GM13976 (cell line): ENCODE results near the gene KCNQ5.
A peak's percentile ranks its signal among the peaks of the same experiment; 100 is the strongest.
"Not testable (repeated sequence)": the region's sequence is repeated elsewhere in the genome, so short reads cannot be mapped to it uniquely, and the experiment has no call there.

Experiments used
- DNase-seq: peaks from one replicate; pipeline ENCODE4 v3.0.0; 2012; ENCODE audit warnings: low spot score
- in situ Hi-C: fragments of 300-500 bp; cut with MboI; formaldehyde crosslinking; loops from one replicate; pipeline ENCODE4 v1.12.0; 2022; ENCODE audit warnings: low sequenced_read_pairs, mixed read lengths, inconsistent platforms; ENCODE audit not compliant: unreplicated experiment
- TF ChIP-seq, protein P1 (sequence below): IDR thresholded peaks from 2 replicates; pipeline ENCODE4 v1.5.1; 2012; ENCODE audit warnings: borderline replicate concordance, mild to moderate bottlenecking; ENCODE audit not compliant: insufficient read depth; ENCODE audit errors: extremely low read depth, missing control alignments, control extremely low read depth

The KCNQ5 gene

DNA sequence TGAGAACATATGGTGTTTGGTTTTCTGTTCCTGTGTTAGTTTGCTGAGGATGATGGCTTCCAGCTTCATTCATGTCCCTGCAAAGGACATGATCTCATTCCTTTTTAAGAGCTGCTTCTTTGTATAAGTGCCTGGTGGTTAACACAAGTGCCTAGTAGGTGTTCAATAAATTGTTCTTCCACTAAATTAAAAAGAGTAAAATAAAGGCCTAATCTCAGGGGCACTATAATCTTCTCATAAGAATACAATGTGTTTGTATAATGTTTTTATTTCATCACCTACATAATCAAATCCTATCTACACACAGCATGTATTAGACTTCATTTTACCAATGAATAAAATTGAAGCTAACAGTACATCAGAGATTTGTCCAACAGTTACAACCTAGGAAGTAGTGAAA lies 350.7 kb downstream of the KCNQ5 start:
- in situ Hi-C loops, result no loop called here
- DNase-seq, result no peak
- TF ChIP-seq, protein P1, sequence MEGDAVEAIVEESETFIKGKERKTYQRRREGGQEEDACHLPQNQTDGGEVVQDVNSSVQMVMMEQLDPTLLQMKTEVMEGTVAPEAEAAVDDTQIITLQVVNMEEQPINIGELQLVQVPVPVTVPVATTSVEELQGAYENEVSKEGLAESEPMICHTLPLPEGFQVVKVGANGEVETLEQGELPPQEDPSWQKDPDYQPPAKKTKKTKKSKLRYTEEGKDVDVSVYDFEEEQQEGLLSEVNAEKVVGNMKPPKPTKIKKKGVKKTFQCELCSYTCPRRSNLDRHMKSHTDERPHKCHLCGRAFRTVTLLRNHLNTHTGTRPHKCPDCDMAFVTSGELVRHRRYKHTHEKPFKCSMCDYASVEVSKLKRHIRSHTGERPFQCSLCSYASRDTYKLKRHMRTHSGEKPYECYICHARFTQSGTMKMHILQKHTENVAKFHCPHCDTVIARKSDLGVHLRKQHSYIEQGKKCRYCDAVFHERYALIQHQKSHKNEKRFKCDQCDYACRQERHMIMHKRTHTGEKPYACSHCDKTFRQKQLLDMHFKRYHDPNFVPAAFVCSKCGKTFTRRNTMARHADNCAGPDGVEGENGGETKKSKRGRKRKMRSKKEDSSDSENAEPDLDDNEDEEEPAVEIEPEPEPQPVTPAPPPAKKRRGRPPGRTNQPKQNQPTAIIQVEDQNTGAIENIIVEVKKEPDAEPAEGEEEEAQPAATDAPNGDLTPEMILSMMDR, result no peak

DNA sequence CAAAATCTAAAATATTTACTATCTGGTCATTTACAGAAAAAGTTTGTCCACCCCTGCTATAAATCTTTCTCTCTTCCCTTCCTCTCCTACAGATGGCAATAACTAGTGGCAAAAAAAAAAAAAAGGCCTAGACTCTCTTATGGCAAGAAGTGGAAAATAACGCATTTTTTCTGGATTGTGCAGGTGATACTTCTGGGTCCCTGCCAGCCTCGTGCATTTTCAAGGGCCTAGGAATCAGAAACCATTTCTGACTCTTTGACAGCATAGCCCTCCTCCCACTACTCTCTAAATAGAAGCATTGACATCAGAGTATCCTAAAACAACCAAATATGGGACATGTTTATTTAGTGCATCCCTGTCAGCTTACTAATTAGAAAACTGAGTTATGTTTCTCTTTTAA lies 352.4 kb downstream of the KCNQ5 start:
- TF ChIP-seq, protein P1, result no peak
- no peak for DNase-seq
- in situ Hi-C loops, result no loop called here

DNA sequence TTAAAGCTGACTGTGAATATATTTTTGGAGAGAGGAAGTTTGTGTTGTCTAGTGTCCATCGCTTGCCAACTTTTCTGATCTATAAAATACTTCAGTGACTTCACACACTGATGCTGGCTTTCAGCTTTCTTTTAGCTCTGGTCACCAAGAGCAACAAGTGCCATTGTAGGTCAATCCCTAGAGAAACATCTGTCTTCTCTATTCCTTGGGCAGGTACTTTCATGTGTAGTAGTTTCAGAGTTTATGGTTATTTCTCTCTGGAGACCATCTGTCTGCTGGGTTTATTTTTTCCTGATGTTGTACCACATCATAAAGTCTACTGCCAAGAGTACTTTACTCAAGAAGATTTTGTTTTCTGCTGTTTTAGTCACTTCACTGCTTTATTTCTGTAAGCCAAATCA lies 353.5 kb downstream of the KCNQ5 start:
- DNase-seq, result no peak
- TF ChIP-seq, protein P1, result no peak
- in situ Hi-C loops, result no loop called here

DNA sequence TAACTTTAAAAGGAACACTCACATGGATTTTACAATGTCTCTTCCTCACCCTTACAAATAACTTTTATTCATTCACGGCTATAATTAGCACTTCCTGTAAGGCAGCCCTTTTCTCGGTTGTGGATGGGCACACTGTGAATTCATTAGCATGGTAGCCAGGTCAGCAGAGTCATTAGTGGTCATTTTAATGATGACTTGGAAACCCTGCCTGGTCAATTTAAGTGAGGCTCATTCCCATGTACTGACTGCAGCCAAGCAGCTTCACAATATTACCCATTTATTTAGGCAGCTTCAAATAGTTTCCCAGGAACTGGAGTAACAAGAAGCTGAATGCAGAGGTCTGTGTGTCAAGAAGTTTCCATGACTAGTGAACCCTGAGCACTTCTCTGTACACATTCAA lies 354.6 kb downstream of the KCNQ5 start:
- no peak for DNase-seq
- in situ Hi-C loops, result no loop called here
- TF ChIP-seq, protein P1, result no peak

DNA sequence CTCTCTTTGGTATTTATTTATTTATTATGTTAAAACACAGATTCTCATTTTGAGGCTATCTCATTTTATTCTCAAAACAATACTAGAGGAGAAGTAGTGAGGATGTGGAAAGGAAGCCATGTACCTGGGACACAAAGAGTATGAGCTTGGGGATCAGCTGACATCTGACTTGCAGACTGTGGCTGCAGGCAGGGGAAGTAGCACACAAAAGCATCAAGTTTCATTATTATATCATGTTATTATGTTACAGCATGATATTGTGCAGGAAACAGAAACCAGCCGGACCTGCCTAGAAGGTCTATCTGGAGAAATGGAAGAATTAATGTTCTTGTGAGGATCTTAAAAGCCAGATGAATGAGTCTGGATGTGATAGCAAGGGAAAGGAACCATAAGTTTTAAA lies 355.2 kb downstream of the KCNQ5 start:
- TF ChIP-seq, protein P1, result no peak
- peak; percentile 26 for DNase-seq
- in situ Hi-C loops, result no loop called here

DNA sequence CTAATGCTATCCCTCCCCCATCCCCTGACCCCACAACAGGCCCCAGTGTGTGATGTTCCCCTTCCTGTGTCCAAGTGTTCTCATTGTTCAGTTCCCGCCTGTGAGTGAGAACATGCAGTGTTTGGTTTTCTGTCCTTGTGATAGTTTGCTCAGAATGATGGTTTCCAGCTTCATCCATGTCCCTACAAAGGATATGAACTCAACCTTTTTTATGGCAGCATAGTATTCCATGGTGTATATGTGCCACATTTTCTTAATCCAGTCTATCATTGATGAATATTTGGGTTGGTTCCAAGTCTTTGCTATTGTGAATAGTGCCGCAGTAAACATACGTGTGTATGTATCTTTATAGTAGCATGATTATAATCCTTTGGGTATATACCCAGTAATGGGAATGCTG lies 356.9 kb downstream of the KCNQ5 start:
- DNase-seq, in situ Hi-C loops: not testable (repeated sequence)

DNA sequence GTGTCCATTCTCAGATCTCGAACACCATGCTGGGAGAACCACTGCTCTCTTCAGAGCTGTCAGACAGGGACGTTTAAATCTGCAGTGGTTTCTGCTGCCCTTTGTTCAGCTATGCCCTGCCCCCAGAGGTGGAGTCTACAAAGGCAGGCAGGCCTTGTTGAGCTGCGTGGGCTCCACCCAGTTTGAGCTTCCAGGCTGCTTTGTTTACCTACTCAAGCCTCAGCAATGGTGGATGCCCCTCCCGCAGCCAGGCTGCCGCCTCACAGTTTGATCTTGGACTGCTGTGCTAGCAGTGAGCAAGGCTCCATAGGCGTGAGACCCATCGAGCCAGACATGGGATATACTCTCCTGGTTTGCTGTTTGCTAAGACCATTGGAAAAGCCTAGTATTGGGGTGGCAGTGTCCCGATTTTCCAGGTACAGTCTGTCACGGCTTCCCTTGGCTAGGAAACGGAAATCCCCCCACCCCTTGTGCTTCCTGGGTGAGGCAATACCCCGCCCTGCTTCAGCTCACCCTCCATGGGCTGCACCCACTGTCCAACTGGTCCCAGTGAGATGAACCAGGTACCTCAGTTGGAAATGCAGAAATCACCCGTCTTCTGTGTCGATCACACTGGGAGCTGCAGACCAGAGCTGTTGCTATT lies 362.4 kb downstream of the KCNQ5 start:
- in situ Hi-C loops, DNase-seq: not testable (repeated sequence)
